ENCODE measurements around the gene MAVS.

The MAVS gene

DNA sequence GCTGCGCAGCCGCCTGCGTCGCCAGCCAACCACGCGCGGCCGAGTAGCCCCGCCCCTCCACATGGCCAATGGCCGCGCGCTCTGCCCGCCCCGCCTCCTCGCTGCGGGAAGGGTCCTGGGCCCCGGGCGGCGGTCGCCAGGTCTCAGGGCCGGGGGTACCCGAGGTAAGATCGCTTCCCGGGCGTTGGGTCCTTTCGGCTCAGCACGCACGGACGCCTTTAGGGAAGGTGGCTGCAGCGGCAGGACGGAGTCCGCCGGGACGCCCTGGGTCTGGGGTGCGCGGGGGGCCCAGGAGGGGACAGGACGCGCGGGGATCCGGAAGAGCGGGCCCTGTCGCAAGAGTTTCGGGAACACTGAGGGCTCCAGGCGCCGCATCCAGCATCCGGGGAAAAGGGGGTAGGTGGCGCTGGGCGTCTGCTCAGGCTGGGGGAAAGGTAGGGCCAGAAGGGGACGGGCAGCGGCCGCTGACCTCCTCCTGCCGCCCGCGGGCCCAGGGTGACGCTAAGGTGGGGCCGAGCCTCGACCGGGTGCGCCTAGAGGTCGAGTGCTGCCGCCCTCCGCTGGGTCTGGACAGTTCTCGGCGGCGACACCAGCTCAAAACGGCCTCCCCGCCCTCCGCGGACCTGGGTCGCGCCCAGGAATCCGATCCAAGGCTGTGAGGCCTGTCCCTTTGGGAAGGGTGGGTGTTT is at the start of gene MAVS:
Gene MAVS, plus strand, starts transcription at position 95 of the 689 bp plus-strand sequence. CDS start 7,791 bp downstream, outside the sequence.
- TF ChIP-seq, protein P1, sequence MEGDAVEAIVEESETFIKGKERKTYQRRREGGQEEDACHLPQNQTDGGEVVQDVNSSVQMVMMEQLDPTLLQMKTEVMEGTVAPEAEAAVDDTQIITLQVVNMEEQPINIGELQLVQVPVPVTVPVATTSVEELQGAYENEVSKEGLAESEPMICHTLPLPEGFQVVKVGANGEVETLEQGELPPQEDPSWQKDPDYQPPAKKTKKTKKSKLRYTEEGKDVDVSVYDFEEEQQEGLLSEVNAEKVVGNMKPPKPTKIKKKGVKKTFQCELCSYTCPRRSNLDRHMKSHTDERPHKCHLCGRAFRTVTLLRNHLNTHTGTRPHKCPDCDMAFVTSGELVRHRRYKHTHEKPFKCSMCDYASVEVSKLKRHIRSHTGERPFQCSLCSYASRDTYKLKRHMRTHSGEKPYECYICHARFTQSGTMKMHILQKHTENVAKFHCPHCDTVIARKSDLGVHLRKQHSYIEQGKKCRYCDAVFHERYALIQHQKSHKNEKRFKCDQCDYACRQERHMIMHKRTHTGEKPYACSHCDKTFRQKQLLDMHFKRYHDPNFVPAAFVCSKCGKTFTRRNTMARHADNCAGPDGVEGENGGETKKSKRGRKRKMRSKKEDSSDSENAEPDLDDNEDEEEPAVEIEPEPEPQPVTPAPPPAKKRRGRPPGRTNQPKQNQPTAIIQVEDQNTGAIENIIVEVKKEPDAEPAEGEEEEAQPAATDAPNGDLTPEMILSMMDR (IDR thresholded peaks at IDR 0.05; ENCODE audit: borderline replicate concordance, insufficient read depth, low read depth, low read length) = no peak
- H3K4me3 ChIP-seq (ENCODE audit: low read depth, low read length) = peak within 1 kb of the TSS; percentile 72

DNA sequence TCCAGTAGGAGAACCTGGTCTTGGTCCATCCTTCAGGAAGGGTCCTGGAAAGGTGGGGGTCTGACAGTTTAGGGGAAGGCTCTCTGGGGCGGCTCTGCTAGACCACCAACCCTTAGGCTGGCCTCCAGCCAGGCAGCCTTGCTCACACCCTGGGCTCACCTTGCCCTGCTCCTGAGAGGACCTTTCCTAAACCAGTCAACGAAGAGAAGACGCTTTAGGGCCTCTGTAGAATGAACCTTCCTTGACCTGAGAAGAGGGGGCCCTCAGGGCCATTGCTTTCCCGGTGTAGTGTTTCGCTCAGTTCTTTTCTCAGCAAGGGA is 49.4 kb upstream of the MAVS start:
- TF ChIP-seq, protein P1 (IDR thresholded peaks at IDR 0.05; ENCODE audit: borderline replicate concordance, insufficient read depth, low read depth, low read length) = no peak
- peak overlapping the region; percentile 55 for H3K4me3 ChIP-seq (ENCODE audit: low read depth, low read length)

DNA sequence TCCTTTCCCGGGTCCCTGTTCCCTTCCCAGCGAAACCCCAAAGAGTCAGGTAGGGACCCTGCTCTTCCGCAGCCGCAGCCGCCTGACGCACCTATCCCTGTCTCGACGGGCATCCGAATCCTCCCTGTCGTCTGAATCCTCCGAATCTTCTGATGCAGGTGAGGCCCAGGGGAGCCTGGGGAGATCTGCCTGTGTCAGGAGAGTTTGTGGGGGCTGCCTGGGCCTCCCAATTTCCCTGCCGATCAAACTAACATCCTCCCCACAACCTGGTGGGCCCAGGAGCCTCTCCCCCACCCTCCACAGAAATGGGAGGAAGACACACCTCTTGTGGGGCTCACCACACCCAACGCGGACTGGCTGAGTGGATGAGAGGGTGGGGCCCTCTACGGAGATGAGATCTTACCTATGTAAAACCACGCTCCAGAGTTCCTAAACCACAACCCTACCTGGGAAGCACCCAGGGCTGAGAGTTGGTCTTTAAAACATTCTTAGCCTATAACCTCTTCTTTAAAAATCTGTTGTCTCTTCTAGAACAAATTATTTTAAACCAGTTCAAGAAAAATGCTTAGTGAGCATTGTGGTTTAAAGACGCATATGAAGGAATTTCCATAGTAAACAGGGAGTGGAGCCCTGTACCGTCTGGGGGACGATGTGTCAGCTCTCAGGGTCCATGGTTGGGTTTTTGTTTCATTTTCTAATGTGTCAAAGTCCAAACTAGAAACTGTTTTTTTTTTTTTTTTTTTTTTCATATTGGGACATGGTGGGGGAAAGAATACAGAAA is 48.9 kb upstream of the MAVS start:
- H3K4me3 ChIP-seq (ENCODE audit: low read depth, low read length) = peak overlapping the region; percentile 55
- TF ChIP-seq, protein P1 (IDR thresholded peaks at IDR 0.05; ENCODE audit: borderline replicate concordance, insufficient read depth, low read depth, low read length) = no peak

DNA sequence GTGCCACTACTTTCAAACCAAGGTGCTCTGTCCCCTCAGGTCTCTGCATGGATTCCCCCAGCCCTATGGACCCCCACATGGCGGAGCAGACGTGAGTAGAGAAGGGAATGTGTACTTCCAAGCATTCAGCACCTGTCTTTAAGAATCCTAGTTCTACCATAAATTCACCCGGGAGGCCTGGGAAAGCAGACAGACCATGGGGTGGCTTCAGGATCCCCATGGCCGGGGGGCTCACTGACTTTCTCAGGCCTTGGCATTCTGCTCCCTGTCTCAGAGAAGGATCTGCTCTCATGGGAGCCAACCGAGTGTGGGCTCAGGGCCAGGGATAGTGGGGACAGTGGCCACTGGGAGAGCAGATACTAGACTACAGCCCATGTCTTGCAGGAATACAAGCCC is 48.3 kb upstream of the MAVS start:
- no peak overlapping the region for H3K4me3 ChIP-seq (ENCODE audit: low read depth, low read length)

DNA sequence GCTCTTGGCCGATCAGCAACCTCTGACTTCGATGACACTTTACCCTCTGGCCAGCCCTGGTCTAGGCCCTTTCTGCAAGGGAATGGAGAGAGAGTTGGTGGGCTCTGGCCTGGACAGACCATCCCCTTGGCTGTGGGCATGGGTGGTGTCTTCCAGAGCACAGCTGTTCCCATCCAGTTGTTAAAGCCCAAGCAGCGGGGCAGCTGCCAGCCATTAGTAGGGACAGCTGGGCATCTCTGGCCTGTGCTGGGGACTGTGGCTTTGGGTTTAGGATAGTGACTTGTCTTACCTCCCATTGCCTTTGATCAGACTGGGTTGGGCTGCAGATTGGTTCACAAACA is 47.8 kb upstream of the MAVS start:
- TF ChIP-seq, protein P1 (IDR thresholded peaks at IDR 0.05; ENCODE audit: borderline replicate concordance, insufficient read depth, low read depth, low read length) = no peak
- H3K4me3 ChIP-seq (ENCODE audit: low read depth, low read length) = no peak overlapping the region

More for the DNA sequence above, 48.3 kb upstream of the MAVS start:
- TF ChIP-seq, protein P1 (IDR thresholded peaks at IDR 0.05; ENCODE audit: borderline replicate concordance, insufficient read depth, low read depth, low read length) = no peak

DNA sequence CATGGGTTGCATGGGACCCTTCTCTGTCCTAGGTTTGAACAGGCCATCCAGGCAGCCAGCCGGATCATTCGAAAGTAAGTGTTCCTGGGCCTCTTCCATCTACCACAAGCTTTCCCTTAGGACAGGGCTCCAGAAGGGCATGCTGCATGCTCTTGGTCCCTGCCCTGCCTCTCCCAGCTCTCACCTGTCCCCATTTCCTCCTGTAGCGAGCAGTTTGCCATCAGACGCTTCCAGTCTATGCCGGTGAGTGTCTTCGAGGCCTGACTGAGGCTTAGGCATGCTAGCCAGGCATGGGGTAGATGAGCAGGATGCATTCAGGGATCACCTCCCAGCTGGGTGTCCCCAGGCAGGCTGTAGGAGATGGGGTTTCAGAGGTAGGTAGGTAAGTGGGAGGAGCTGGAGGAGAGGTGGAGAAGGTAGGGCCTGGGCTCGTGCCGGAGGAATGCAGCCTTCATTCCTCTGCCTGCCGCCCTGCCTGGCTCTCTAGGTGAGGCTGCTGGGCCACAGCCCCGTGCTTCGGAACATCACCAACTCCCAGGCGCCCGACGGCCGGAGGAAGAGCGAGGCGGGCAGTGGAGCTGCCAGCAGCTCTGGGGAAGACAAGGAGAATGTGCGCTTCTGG is 46.3 kb upstream of the MAVS start:
- no peak overlapping the region for H3K4me3 ChIP-seq (ENCODE audit: low read depth, low read length)
- TF ChIP-seq, protein P1 (IDR thresholded peaks at IDR 0.05; ENCODE audit: borderline replicate concordance, insufficient read depth, low read depth, low read length) = no peak

Data from GM12875 (cell line).